ENCODE data around the gene TRIO.

The TRIO gene

DNA sequence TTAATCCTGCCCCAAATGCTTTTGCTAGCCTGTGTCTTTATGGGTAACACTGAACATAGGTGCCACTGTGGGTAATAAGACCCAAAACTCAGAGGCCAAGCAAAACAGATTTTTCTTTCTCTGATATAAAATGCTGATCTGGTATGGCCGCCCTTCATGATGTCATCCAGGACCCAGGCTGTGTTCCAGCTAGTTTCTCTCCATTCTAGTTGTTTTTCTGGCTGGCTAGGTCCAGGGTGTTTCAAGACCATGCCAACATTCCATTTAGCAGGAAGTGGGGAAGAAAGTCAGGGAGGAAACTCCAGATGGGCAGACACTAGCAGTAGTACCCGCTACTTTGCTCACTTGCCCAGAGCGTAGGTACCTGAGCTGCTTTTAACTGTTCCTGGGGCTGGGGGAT lies 254.6 kb downstream of the TRIO start:
- Histone ChIP-seq H3K9me3 (ENCODE audit: control insufficient read depth in 2 of 2, low read length in 2 of 2) (no peaks in the 10 kb centered on the region), H3K27me3 (ENCODE audit: control insufficient read depth in 2 of 2, insufficient read depth in 2 of 2, low read length in 2 of 2) (no peaks in the 10 kb centered on the region), H3K4me3 (ENCODE audit: low read length in 2 of 2) (no peak overlapping the region), H3K27ac (ENCODE audit: low read depth in 2 of 2, low read length in 2 of 2) (no peak overlapping the region), H3K9ac (ENCODE audit: low read depth in 1 of 2, low read length in 2 of 2) (no peak overlapping the region), H3K36me3 (ENCODE audit: control insufficient read depth in 2 of 2, insufficient read depth in 2 of 2, low read length in 2 of 2) (peaks cover 54% of the 10 kb centered on the region in 2 donors), H3K4me1 (ENCODE audit: control insufficient read depth in 2 of 2, insufficient read depth in 2 of 2, low read length in 2 of 2) (no peaks in the 10 kb centered on the region)

GRCh38 chr5:14399054-14399692 lies 256.0 kb downstream of the TRIO start:
- no peak overlapping the region for H3K4me3 ChIP-seq (ENCODE audit: low read length in 2 of 2)
- no peak overlapping the region for H3K9ac ChIP-seq (ENCODE audit: low read depth in 1 of 2, low read length in 2 of 2)
- no peak overlapping the region for H3K27ac ChIP-seq (ENCODE audit: low read depth in 2 of 2, low read length in 2 of 2)
- H3K9me3 ChIP-seq (ENCODE audit: control insufficient read depth in 2 of 2, low read length in 2 of 2), result no peaks in the 10 kb centered on the region
- no peaks in the 10 kb centered on the region for H3K4me1 ChIP-seq (ENCODE audit: control insufficient read depth in 2 of 2, insufficient read depth in 2 of 2, low read length in 2 of 2)
- peaks cover 47 to 56% of the 10 kb centered on the region in 2 donors for H3K36me3 ChIP-seq (ENCODE audit: control insufficient read depth in 2 of 2, insufficient read depth in 2 of 2, low read length in 2 of 2)
- no peaks in the 10 kb centered on the region for H3K27me3 ChIP-seq (ENCODE audit: control insufficient read depth in 2 of 2, insufficient read depth in 2 of 2, low read length in 2 of 2)

GRCh38 chr5:14400085-14400484 lies 256.9 kb downstream of the TRIO start:
- no peaks in the 10 kb centered on the region for H3K27me3 ChIP-seq (ENCODE audit: control insufficient read depth in 2 of 2, insufficient read depth in 2 of 2, low read length in 2 of 2)
- H3K9ac ChIP-seq (ENCODE audit: low read depth in 1 of 2, low read length in 2 of 2), result no peak overlapping the region
- H3K4me3 ChIP-seq (ENCODE audit: low read length in 2 of 2), result no peak overlapping the region
- no peaks in the 10 kb centered on the region for H3K9me3 ChIP-seq (ENCODE audit: control insufficient read depth in 2 of 2, low read length in 2 of 2)
- H3K36me3 ChIP-seq (ENCODE audit: control insufficient read depth in 2 of 2, insufficient read depth in 2 of 2, low read length in 2 of 2), result peaks cover 40 to 48% of the 10 kb centered on the region in 2 donors
- no peak overlapping the region for H3K27ac ChIP-seq (ENCODE audit: low read depth in 2 of 2, low read length in 2 of 2)
- peaks cover 1 to 2% of the 10 kb centered on the region in 2 donors for H3K4me1 ChIP-seq (ENCODE audit: control insufficient read depth in 2 of 2, insufficient read depth in 2 of 2, low read length in 2 of 2)

DNA sequence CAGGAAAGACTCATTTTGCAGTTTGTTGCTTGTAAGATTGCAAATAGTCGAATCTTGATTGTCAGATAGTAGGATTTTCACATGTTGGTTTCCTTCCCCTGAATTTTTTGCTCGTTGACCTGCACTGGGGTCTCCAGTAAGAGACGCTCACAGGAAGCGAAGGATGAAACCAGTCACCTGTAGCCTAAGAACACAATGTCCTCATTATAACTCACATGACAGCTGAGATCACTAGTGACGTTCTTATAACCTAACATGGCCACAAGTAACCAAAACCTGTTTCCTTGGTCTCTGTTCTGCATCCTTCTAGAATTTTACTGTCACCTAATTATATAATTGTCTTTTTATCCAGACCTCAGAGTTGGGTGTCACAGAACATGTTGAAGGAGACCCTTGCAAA lies 257.5 kb downstream of the TRIO start:
- Histone ChIP-seq H3K36me3 (ENCODE audit: control insufficient read depth in 2 of 2, insufficient read depth in 2 of 2, low read length in 2 of 2) (peaks cover 38 to 44% of the 10 kb centered on the region in 2 donors), H3K9ac (ENCODE audit: low read depth in 1 of 2, low read length in 2 of 2) (no peak overlapping the region), H3K9me3 (ENCODE audit: control insufficient read depth in 2 of 2, low read length in 2 of 2) (no peaks in the 10 kb centered on the region), H3K4me3 (ENCODE audit: low read length in 2 of 2) (no peak overlapping the region), H3K27me3 (ENCODE audit: control insufficient read depth in 2 of 2, insufficient read depth in 2 of 2, low read length in 2 of 2) (no peaks in the 10 kb centered on the region), H3K27ac (ENCODE audit: low read depth in 2 of 2, low read length in 2 of 2) (no peak overlapping the region), H3K4me1 (ENCODE audit: control insufficient read depth in 2 of 2, insufficient read depth in 2 of 2, low read length in 2 of 2) (peaks cover 4 to 7% of the 10 kb centered on the region in 2 donors)

GRCh38 chr5:14401639-14402038 lies 258.5 kb downstream of the TRIO start:
- peaks cover 6 to 10% of the 10 kb centered on the region in 2 donors for H3K4me1 ChIP-seq (ENCODE audit: control insufficient read depth in 2 of 2, insufficient read depth in 2 of 2, low read length in 2 of 2)
- H3K27me3 ChIP-seq (ENCODE audit: control insufficient read depth in 2 of 2, insufficient read depth in 2 of 2, low read length in 2 of 2), result no peaks in the 10 kb centered on the region
- H3K9ac ChIP-seq (ENCODE audit: low read depth in 1 of 2, low read length in 2 of 2), result no peak overlapping the region
- no peaks in the 10 kb centered on the region for H3K9me3 ChIP-seq (ENCODE audit: control insufficient read depth in 2 of 2, low read length in 2 of 2)
- no peak overlapping the region for H3K4me3 ChIP-seq (ENCODE audit: low read length in 2 of 2)
- H3K36me3 ChIP-seq (ENCODE audit: control insufficient read depth in 2 of 2, insufficient read depth in 2 of 2, low read length in 2 of 2), result peaks cover 44 to 51% of the 10 kb centered on the region in 2 donors
- no peak overlapping the region for H3K27ac ChIP-seq (ENCODE audit: low read depth in 2 of 2, low read length in 2 of 2)

GRCh38 chr5:14402424-14402823 lies 259.3 kb downstream of the TRIO start:
- Histone ChIP-seq H3K9me3 (ENCODE audit: control insufficient read depth in 2 of 2, low read length in 2 of 2) (no peaks in the 10 kb centered on the region), H3K9ac (ENCODE audit: low read depth in 1 of 2, low read length in 2 of 2) (no peak overlapping the region), H3K4me3 (ENCODE audit: low read length in 2 of 2) (no peak overlapping the region), H3K27me3 (ENCODE audit: control insufficient read depth in 2 of 2, insufficient read depth in 2 of 2, low read length in 2 of 2) (no peaks in the 10 kb centered on the region), H3K4me1 (ENCODE audit: control insufficient read depth in 2 of 2, insufficient read depth in 2 of 2, low read length in 2 of 2) (peaks cover 6 to 10% of the 10 kb centered on the region in 2 donors), H3K36me3 (ENCODE audit: control insufficient read depth in 2 of 2, insufficient read depth in 2 of 2, low read length in 2 of 2) (peaks cover 45 to 51% of the 10 kb centered on the region in 2 donors), H3K27ac (ENCODE audit: low read depth in 2 of 2, low read length in 2 of 2) (no peak overlapping the region)

DNA sequence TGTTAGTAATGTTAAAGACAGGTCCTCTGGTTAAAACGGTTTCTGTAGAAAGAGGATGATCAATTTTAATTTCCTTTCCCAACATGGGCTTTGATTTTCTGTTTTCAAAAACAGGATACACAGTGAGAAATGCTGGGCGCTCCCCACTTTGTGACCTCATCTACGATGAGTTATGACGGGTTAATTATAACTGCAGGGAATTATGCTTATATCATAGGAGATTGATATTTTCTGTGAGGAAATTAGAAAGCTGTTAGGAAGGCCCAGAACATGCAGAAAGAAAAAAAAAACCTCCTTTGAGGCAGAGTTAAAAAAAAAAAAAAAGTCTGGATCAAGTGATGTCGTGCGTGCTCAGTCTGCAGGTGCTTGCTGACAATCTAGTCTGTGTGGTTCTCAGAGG lies 261.6 kb downstream of the TRIO start:
- Histone ChIP-seq H3K36me3 (ENCODE audit: control insufficient read depth in 2 of 2, insufficient read depth in 2 of 2, low read length in 2 of 2) (peaks cover 50 to 60% of the 10 kb centered on the region in 2 donors), H3K27me3 (ENCODE audit: control insufficient read depth in 2 of 2, insufficient read depth in 2 of 2, low read length in 2 of 2) (no peaks in the 10 kb centered on the region), H3K27ac (ENCODE audit: low read depth in 2 of 2, low read length in 2 of 2) (peak overlapping the region in 1 of 2 donors; percentile 30), H3K9me3 (ENCODE audit: control insufficient read depth in 2 of 2, low read length in 2 of 2) (no peaks in the 10 kb centered on the region), H3K9ac (ENCODE audit: low read depth in 1 of 2, low read length in 2 of 2) (no peak overlapping the region), H3K4me3 (ENCODE audit: low read length in 2 of 2) (no peak overlapping the region), H3K4me1 (ENCODE audit: control insufficient read depth in 2 of 2, insufficient read depth in 2 of 2, low read length in 2 of 2) (peaks cover 6 to 10% of the 10 kb centered on the region in 2 donors)

DNA sequence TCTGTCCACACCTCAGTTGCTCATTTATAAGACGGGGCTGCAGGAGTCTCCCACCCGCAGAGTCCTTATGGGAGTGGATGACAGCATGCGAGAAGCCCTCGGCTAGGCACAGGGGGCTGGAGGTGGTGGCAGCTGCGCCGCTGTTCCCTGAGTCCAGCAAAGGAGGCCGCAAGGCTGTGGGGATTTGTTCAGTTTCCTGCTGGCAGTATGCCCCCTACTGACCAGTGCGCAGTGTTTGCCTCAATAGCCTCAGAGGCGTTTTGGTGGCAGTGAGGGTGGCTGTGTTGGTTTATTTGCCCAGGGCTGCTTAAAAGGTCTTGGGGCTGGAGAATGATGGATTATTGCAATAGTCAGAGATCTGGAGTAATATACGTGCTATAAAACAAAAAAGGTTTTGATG lies 262.1 kb downstream of the TRIO start:
- Histone ChIP-seq H3K27me3 (ENCODE audit: control insufficient read depth in 2 of 2, insufficient read depth in 2 of 2, low read length in 2 of 2) (no peaks in the 10 kb centered on the region), H3K27ac (ENCODE audit: low read depth in 2 of 2, low read length in 2 of 2) (peak overlapping the region; percentile 30 to 50), H3K9ac (ENCODE audit: low read depth in 1 of 2, low read length in 2 of 2) (no peak overlapping the region), H3K4me1 (ENCODE audit: control insufficient read depth in 2 of 2, insufficient read depth in 2 of 2, low read length in 2 of 2) (peaks cover 6 to 10% of the 10 kb centered on the region in 2 donors), H3K36me3 (ENCODE audit: control insufficient read depth in 2 of 2, insufficient read depth in 2 of 2, low read length in 2 of 2) (peaks cover 50 to 60% of the 10 kb centered on the region in 2 donors), H3K4me3 (ENCODE audit: low read length in 2 of 2) (no peak overlapping the region), H3K9me3 (ENCODE audit: control insufficient read depth in 2 of 2, low read length in 2 of 2) (no peaks in the 10 kb centered on the region)

DNA sequence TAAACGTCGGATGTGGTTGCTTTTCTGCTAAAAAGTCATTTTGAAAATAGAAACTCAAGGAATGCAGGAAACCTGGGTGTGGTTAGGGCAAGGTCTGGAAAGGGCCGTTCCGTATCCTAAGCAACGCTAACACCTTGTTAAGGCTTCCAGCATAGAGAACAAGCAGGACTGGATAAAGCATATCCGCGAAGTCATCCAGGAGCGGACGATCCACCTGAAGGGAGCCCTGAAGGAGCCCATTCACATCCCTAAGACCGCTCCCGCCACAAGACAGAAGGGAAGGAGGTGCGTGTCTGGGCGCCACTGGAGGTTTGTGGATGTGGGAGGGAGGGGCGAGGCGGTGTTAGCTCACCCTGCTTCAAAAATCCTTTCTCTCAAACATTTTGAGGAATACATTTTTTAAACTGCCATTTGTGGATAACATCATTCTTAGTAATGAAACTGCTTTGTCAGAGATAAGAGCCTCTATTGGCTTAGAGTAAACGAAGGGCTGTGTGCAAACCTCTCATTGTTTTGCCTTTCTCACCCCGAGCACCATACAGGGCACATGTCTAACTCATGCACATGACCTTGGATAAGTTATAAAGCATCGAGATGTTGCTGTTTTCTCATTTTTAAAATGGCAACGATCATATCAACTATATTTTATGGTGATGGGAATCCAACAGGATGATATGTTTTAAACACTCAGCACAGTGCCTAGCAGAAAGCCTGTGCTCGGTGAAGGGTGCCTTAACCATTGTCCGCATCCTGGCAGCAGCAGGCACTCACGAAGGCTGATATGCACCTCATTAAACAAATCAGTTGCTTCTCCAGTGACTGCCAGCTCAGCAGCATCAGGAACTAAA lies 262.8 kb downstream of the TRIO start:
- H3K9ac ChIP-seq (ENCODE audit: low read depth in 1 of 2, low read length in 2 of 2), result no peak overlapping the region
- H3K27ac ChIP-seq (ENCODE audit: low read depth in 2 of 2, low read length in 2 of 2), result no peak overlapping the region
- no peaks in the 10 kb centered on the region for H3K27me3 ChIP-seq (ENCODE audit: control insufficient read depth in 2 of 2, insufficient read depth in 2 of 2, low read length in 2 of 2)
- peaks cover 6 to 10% of the 10 kb centered on the region in 2 donors for H3K4me1 ChIP-seq (ENCODE audit: control insufficient read depth in 2 of 2, insufficient read depth in 2 of 2, low read length in 2 of 2)
- no peak overlapping the region for H3K4me3 ChIP-seq (ENCODE audit: low read length in 2 of 2)
- H3K36me3 ChIP-seq (ENCODE audit: control insufficient read depth in 2 of 2, insufficient read depth in 2 of 2, low read length in 2 of 2), result peaks cover 48 to 60% of the 10 kb centered on the region in 2 donors
- no peaks in the 10 kb centered on the region for H3K9me3 ChIP-seq (ENCODE audit: control insufficient read depth in 2 of 2, low read length in 2 of 2)

DNA sequence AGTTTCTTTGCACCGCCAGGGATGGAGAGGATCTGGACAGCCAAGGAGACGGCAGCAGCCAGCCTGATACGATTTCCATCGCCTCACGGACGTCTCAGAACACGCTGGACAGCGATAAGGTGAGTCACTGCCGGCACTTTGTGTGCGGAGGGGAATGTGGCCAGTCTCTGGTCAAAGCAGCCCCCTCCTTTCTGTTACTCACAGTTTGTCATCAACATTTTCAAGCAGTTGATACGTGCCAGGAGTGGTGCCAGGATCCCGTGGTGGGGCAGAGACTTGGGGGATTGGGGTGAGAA lies 263.4 kb downstream of the TRIO start:
- Histone ChIP-seq H3K27me3 (ENCODE audit: control insufficient read depth in 2 of 2, insufficient read depth in 2 of 2, low read length in 2 of 2) (no peaks in the 10 kb centered on the region), H3K27ac (ENCODE audit: low read depth in 2 of 2, low read length in 2 of 2) (no peak overlapping the region), H3K4me1 (ENCODE audit: control insufficient read depth in 2 of 2, insufficient read depth in 2 of 2, low read length in 2 of 2) (peaks cover 6 to 10% of the 10 kb centered on the region in 2 donors), H3K4me3 (ENCODE audit: low read length in 2 of 2) (no peak overlapping the region), H3K9me3 (ENCODE audit: control insufficient read depth in 2 of 2, low read length in 2 of 2) (no peaks in the 10 kb centered on the region), H3K9ac (ENCODE audit: low read depth in 1 of 2, low read length in 2 of 2) (no peak overlapping the region), H3K36me3 (ENCODE audit: control insufficient read depth in 2 of 2, insufficient read depth in 2 of 2, low read length in 2 of 2) (peaks cover 42 to 60% of the 10 kb centered on the region in 2 donors)
